ENCODE results near the gene PTOV1.

The PTOV1 gene

GRCh38 chr19:49866933-49867782 is 16.2 kb downstream of the PTOV1 start, which contains the start of gene PNKP:
TSS of gene PNKP (minus strand) at chr19:49867576. CDS start at chr19:49867204, 372 bp downstream.
- TF ChIP-seq GATA2 (IDR thresholded peaks at IDR 0.05; ENCODE audit: low read depth, low read length) = no peak

GRCh38 chr19:49869009-49869483 is 18.1 kb downstream of the PTOV1 start:
- TF ChIP-seq GATA2 (IDR thresholded peaks at IDR 0.05; ENCODE audit: low read depth, low read length) = no peak
- no peak for TF ChIP-seq GATA3 (IDR thresholded peaks at IDR 0.05; ENCODE audit: low read depth, low read length)

- TF ChIP-seq GATA3 (IDR thresholded peaks at IDR 0.05; ENCODE audit: low read depth, low read length) (no peak), GATA2 (IDR thresholded peaks at IDR 0.05; ENCODE audit: low read depth, low read length) (peak; percentile 21; the same call in 1 of the 2 replicates)
Measured at GRCh38 chr19:49869484-49870308, 18.7 kb downstream of the PTOV1 start.

GRCh38 chr19:49870309-49870901 is 19.4 kb downstream of the PTOV1 start:
- no peak for TF ChIP-seq GATA3 (IDR thresholded peaks at IDR 0.05; ENCODE audit: low read depth, low read length)
- no peak for TF ChIP-seq GATA2 (IDR thresholded peaks at IDR 0.05; ENCODE audit: low read depth, low read length)

GRCh38 chr19:49871349-49871985 is 20.5 kb downstream of the PTOV1 start:
- no peak for TF ChIP-seq GATA2 (IDR thresholded peaks at IDR 0.05; ENCODE audit: low read depth, low read length)
- no peak for TF ChIP-seq GATA3 (IDR thresholded peaks at IDR 0.05; ENCODE audit: low read depth, low read length)

- TF ChIP-seq GATA2 (IDR thresholded peaks at IDR 0.05; ENCODE audit: low read depth, low read length) (no peak), GATA3 (IDR thresholded peaks at IDR 0.05; ENCODE audit: low read depth, low read length) (no peak)
Measured at GRCh38 chr19:49872245-49873128, 21.5 kb downstream of the PTOV1 start.

- TF ChIP-seq GATA2 (IDR thresholded peaks at IDR 0.05; ENCODE audit: low read depth, low read length) (no peak), GATA3 (IDR thresholded peaks at IDR 0.05; ENCODE audit: low read depth, low read length) (no peak)
Measured at GRCh38 chr19:49873129-49873521, 22.2 kb downstream of the PTOV1 start.

GRCh38 chr19:49873834-49874233 is 22.9 kb downstream of the PTOV1 start:
- TF ChIP-seq GATA3 (IDR thresholded peaks at IDR 0.05; ENCODE audit: low read depth, low read length) (no peak), GATA2 (IDR thresholded peaks at IDR 0.05; ENCODE audit: low read depth, low read length) (no peak)

- no peak for TF ChIP-seq GATA3 (IDR thresholded peaks at IDR 0.05; ENCODE audit: low read depth, low read length)
- no peak for TF ChIP-seq GATA2 (IDR thresholded peaks at IDR 0.05; ENCODE audit: low read depth, low read length)
Measured at GRCh38 chr19:49874503-49875157, 23.7 kb downstream of the PTOV1 start.

GRCh38 chr19:49875177-49875576 is 24.2 kb downstream of the PTOV1 start:
- no peak for TF ChIP-seq GATA3 (IDR thresholded peaks at IDR 0.05; ENCODE audit: low read depth, low read length)
- TF ChIP-seq GATA2 (IDR thresholded peaks at IDR 0.05; ENCODE audit: low read depth, low read length) = no peak

- no peak for TF ChIP-seq GATA3 (IDR thresholded peaks at IDR 0.05; ENCODE audit: low read depth, low read length)
- no peak; the same call in 1 of the 2 replicates for TF ChIP-seq GATA2 (IDR thresholded peaks at IDR 0.05; ENCODE audit: low read depth, low read length)
Measured at GRCh38 chr19:49875857-49876421, 25.0 kb downstream of the PTOV1 start.

- 0 out of 2 replicates have a peak, but pooled peaks have one; percentile 39 for TF ChIP-seq GATA2 (IDR thresholded peaks at IDR 0.05; ENCODE audit: low read depth, low read length)
- no peak for TF ChIP-seq GATA3 (IDR thresholded peaks at IDR 0.05; ENCODE audit: low read depth, low read length)
Measured at GRCh38 chr19:49876422-49877019, 25.6 kb downstream of the PTOV1 start.

Measured in SH-SY5Y (cell line).